GM23338 (cell line): Measurements from ENCODE around the gene KCNH5. TPM values are rescaled to one million over a fixed set of nuclear protein-coding genes. Genes with fewer than 3 reads are reported as not detected.
A peak's percentile ranks its signal among the peaks of the same experiment; 100 is the strongest.

Experiments used
- ATAC-seq: fragments of 200-7000 bp; cut with Tn5 transposase; 3 replicates; pipeline ENCODE4 v1.9.1; 2020
- DNase-seq: peaks from one replicate; pipeline ENCODE4 v3.0.0-alpha.2; 2015; ENCODE audit warnings: low spot score
- H2AFZ ChIP-seq: fragments of 200-600 bp; sonication (generic); 2 replicates; pipeline ENCODE4 v1.8.0; 2016; ENCODE audit warnings: antibody characterized with exemption, mild to moderate bottlenecking, moderate library complexity
- H3F3A ChIP-seq: fragments of 200-600 bp; sonication (generic); replicated peaks from 2 replicates; pipeline ENCODE4 v1.8.0; 2017; ENCODE audit warnings: antibody characterized with exemption, mixed run types, low read depth
- H3K27ac ChIP-seq: fragments of 200-600 bp; sonication (generic); 2 replicates; pipeline ENCODE4 v1.6.1; 2016; ENCODE audit warnings: low read depth
- H3K27me3 ChIP-seq: fragments of 200-600 bp; sonication (generic); 2 replicates; pipeline ENCODE4 v1.8.0; 2016; ENCODE audit warnings: mild to moderate bottlenecking, mixed run types, moderate library complexity; ENCODE audit not compliant: insufficient read depth
- H3K36me3 ChIP-seq: fragments of 200-600 bp; sonication (generic); 2 replicates; pipeline ENCODE4 v1.8.0; 2016; ENCODE audit warnings: mild to moderate bottlenecking; ENCODE audit not compliant: insufficient read depth
- H3K4me1 ChIP-seq: fragments of 200-600 bp; sonication (generic); 2 replicates; pipeline ENCODE4 v1.8.0; 2016; ENCODE audit warnings: mild to moderate bottlenecking, moderate library complexity; ENCODE audit not compliant: insufficient read depth
- H3K4me2 ChIP-seq: fragments of 200-600 bp; sonication (generic); 2 replicates; pipeline ENCODE4 v1.7.1; 2017; ENCODE audit warnings: mixed run types
- H3K4me3 ChIP-seq: fragments of 200-600 bp; sonication (generic); 2 replicates; pipeline ENCODE4 v1.6.1; 2016; ENCODE audit warnings: mixed run types
- H3K79me2 ChIP-seq: fragments of 200-600 bp; sonication (generic); replicated peaks from 2 replicates; pipeline ENCODE4 v1.8.0; 2017; ENCODE audit warnings: mild to moderate bottlenecking; ENCODE audit not compliant: insufficient read depth
- H3K9me2 ChIP-seq: fragments of 200-600 bp; sonication (generic); 2 replicates; pipeline ENCODE4 v1.8.0; 2017; ENCODE audit not compliant: insufficient read depth
- H4K20me1 ChIP-seq: fragments of 200-600 bp; sonication (generic); replicated peaks from 2 replicates; pipeline ENCODE4 v1.8.0; 2017; ENCODE audit warnings: mild to moderate bottlenecking; ENCODE audit not compliant: insufficient read depth
- H3K27ac Mint-ChIP-seq: 2 replicates; pipeline ENCODE4 v1.8.0; 2020; ENCODE audit warnings: inconsistent platforms, mild to moderate bottlenecking, moderate library complexity, mixed read lengths
- H3K27me3 Mint-ChIP-seq: 3 replicates; pipeline ENCODE4 v1.8.0; 2022; ENCODE audit warnings: low read depth, mild to moderate bottlenecking, moderate library complexity, mixed read lengths, inconsistent platforms; ENCODE audit not compliant: insufficient read depth, poor library complexity
- H3K36me3 Mint-ChIP-seq: 3 replicates; pipeline ENCODE4 v1.8.0; 2021; ENCODE audit warnings: low read depth, mild to moderate bottlenecking, inconsistent platforms, moderate library complexity, mixed read lengths
- H3K4me1 Mint-ChIP-seq: 3 replicates; pipeline ENCODE4 v1.8.0; 2020; ENCODE audit warnings: mild to moderate bottlenecking, inconsistent platforms, mixed read lengths
- H3K4me3 Mint-ChIP-seq: 3 replicates; pipeline ENCODE4 v1.8.0; 2021; ENCODE audit warnings: moderate library complexity, mild to moderate bottlenecking, inconsistent platforms, mixed read lengths
- H3K9me3 Mint-ChIP-seq: 3 replicates; pipeline ENCODE4 v1.8.0; 2020; ENCODE audit warnings: moderate library complexity, mild to moderate bottlenecking, inconsistent platforms, mixed read lengths
- CREB1 ChIP-seq: fragments of 250-450 bp; sonication (Bioruptor Pico); IDR thresholded peaks from 2 replicates; pipeline ENCODE4 v1.5.0; 2020; ENCODE audit warnings: low read depth, mild to moderate bottlenecking, moderate library complexity
- EZH2 ChIP-seq: fragments of 200-600 bp; sonication (generic); IDR thresholded peaks from one replicate; pipeline ENCODE4 v1.8.0; 2017; ENCODE audit warnings: antibody characterized with exemption, mild to moderate bottlenecking, low read depth; ENCODE audit not compliant: unreplicated experiment
- JUNB ChIP-seq: IDR thresholded peaks from one replicate; pipeline ENCODE4 v1.6.1; 2016; ENCODE audit warnings: antibody characterized with exemption; ENCODE audit not compliant: unreplicated experiment
- POLR2AphosphoS5 ChIP-seq: IDR thresholded peaks from 2 replicates; pipeline ENCODE4 v1.6.1; 2016; ENCODE audit warnings: antibody characterized with exemption, low read depth
- STAT1 ChIP-seq: IDR thresholded peaks from one replicate; pipeline ENCODE4 v1.6.1; 2016; ENCODE audit warnings: antibody characterized with exemption; ENCODE audit not compliant: unreplicated experiment
- polyA plus RNA-seq: library from polyadenylated mRNA; unstranded; fragments of >200 nt; fragmentation: Nextera tagmentation; extraction: Ambion mirVana; gene quantifications from 2 replicates; pipeline ENCODE4 v1.2.1, GENCODE V29; 2016
- total RNA-seq: library from RNA; depleted of rRNA; stranded (reverse); fragments of >200 nt; shearing (Covaris generic); gene quantifications from 2 replicates; pipeline ENCODE4 v1.2.3, GENCODE V29; 2014
- TF ChIP-seq, protein P1 (sequence below): IDR thresholded peaks from 2 replicates; pipeline ENCODE4 v1.6.1; 2016; ENCODE audit warnings: antibody characterized with exemption
- TF ChIP-seq, protein P2 (sequence below): fragments of 250-450 bp; sonication (Bioruptor Pico); IDR thresholded peaks from 2 replicates; pipeline ENCODE4 v1.5.0; 2020; ENCODE audit warnings: mild to moderate bottlenecking, moderate library complexity

Gene KCNH5
- total and polyA plus RNA-seq, 2 experiments from 2014 or later = 0.71 to 0.83 TPM

DNA sequence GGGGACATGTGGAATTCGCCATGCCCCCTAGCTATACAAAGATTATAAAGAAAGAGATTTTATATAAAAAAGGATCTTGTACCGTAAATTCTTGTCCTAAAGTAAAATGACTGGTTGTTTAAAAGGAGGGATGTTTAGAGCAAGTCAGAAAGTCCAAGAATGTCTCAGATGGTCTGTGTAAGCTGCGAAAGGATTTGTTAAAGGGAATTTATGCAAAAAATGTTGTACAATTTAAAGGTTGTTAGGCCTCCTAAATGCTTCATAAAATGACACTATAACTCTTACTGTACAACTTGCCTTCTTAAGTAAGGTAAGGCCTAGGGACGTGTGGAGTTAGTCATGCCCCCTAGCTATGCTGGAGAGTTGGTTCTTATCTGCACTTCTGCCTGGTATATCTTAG is 237.6 kb downstream of the KCNH5 start:
- no peaks in the 10 kb centered on the region for H3K4me1 Mint-ChIP-seq
- H3K27ac ChIP-seq = no peak overlapping the region
- peaks cover 19% of the 10 kb centered on the region for H3K36me3 Mint-ChIP-seq
- peak; percentile 3 for DNase-seq
- H3K4me3 ChIP-seq = no peak overlapping the region
- H3K4me3 Mint-ChIP-seq = no peak overlapping the region
- H3K9me3 Mint-ChIP-seq = peaks cover 26% of the 10 kb centered on the region
- H3K27ac Mint-ChIP-seq = no peak overlapping the region
- peaks cover 9% of the 10 kb centered on the region; the same call in 1 of the 2 replicates for H3K9me2 ChIP-seq
- no peak for ATAC-seq
- no peaks in the 10 kb centered on the region for H3K79me2 ChIP-seq
- H3K4me1 ChIP-seq = no peaks in the 10 kb centered on the region
- H4K20me1 ChIP-seq = no peaks in the 10 kb centered on the region
- no peak overlapping the region for H3K4me2 ChIP-seq
- H3K27me3 ChIP-seq = no peaks in the 10 kb centered on the region
- TF ChIP-seq POLR2AphosphoS5 = no peak
- TF ChIP-seq CREB1 (CRISPR knock-in tag) = no peak
- TF ChIP-seq, protein P1, sequence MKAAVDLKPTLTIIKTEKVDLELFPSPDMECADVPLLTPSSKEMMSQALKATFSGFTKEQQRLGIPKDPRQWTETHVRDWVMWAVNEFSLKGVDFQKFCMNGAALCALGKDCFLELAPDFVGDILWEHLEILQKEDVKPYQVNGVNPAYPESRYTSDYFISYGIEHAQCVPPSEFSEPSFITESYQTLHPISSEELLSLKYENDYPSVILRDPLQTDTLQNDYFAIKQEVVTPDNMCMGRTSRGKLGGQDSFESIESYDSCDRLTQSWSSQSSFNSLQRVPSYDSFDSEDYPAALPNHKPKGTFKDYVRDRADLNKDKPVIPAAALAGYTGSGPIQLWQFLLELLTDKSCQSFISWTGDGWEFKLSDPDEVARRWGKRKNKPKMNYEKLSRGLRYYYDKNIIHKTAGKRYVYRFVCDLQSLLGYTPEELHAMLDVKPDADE = no peak
- no peak for TF ChIP-seq STAT1
- no peak for TF ChIP-seq JUNB
- TF ChIP-seq, protein P2, sequence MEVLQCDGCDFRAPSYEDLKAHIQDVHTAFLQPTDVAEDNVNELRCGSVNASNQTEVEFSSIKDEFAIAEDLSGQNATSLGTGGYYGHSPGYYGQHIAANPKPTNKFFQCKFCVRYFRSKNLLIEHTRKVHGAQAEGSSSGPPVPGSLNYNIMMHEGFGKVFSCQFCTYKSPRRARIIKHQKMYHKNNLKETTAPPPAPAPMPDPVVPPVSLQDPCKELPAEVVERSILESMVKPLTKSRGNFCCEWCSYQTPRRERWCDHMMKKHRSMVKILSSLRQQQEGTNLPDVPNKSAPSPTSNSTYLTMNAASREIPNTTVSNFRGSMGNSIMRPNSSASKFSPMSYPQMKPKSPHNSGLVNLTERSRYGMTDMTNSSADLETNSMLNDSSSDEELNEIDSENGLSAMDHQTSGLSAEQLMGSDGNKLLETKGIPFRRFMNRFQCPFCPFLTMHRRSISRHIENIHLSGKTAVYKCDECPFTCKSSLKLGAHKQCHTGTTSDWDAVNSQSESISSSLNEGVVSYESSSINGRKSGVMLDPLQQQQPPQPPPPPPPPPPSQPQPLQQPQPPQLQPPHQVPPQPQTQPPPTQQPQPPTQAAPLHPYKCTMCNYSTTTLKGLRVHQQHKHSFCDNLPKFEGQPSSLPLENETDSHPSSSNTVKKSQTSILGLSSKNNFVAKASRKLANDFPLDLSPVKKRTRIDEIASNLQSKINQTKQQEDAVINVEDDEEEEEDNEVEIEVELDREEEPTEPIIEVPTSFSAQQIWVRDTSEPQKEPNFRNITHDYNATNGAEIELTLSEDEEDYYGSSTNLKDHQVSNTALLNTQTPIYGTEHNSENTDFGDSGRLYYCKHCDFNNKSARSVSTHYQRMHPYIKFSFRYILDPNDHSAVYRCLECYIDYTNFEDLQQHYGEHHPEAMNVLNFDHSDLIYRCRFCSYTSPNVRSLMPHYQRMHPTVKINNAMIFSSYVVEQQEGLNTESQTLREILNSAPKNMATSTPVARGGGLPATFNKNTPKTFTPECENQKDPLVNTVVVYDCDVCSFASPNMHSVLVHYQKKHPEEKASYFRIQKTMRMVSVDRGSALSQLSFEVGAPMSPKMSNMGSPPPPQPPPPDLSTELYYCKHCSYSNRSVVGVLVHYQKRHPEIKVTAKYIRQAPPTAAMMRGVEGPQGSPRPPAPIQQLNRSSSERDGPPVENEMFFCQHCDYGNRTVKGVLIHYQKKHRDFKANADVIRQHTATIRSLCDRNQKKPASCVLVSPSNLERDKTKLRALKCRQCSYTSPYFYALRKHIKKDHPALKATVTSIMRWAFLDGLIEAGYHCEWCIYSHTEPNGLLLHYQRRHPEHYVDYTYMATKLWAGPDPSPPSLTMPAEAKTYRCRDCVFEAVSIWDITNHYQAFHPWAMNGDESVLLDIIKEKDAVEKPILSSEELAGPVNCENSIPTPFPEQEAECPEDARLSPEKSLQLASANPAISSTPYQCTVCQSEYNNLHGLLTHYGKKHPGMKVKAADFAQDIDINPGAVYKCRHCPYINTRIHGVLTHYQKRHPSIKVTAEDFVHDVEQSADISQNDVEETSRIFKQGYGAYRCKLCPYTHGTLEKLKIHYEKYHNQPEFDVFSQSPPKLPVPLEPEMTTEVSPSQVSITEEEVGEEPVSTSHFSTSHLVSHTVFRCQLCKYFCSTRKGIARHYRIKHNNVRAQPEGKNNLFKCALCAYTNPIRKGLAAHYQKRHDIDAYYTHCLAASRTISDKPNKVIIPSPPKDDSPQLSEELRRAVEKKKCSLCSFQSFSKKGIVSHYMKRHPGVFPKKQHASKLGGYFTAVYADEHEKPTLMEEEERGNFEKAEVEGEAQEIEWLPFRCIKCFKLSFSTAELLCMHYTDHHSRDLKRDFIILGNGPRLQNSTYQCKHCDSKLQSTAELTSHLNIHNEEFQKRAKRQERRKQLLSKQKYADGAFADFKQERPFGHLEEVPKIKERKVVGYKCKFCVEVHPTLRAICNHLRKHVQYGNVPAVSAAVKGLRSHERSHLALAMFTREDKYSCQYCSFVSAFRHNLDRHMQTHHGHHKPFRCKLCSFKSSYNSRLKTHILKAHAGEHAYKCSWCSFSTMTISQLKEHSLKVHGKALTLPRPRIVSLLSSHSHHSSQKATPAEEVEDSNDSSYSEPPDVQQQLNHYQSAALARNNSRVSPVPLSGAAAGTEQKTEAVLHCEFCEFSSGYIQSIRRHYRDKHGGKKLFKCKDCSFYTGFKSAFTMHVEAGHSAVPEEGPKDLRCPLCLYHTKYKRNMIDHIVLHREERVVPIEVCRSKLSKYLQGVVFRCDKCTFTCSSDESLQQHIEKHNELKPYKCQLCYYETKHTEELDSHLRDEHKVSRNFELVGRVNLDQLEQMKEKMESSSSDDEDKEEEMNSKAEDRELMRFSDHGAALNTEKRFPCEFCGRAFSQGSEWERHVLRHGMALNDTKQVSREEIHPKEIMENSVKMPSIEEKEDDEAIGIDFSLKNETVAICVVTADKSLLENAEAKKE = no peak
- TF ChIP-seq EZH2 = no peak
- H3K27me3 Mint-ChIP-seq = peaks cover 3% of the 10 kb centered on the region
- H3F3A ChIP-seq = no peaks in the 10 kb centered on the region
- H3K36me3 ChIP-seq = peaks cover 9% of the 10 kb centered on the region
- no peak overlapping the region for H2AFZ ChIP-seq
